Lung (tissue), 12 donors: ENCODE data around the gene SYNM. TPM values are rescaled to one million over a fixed set of nuclear protein-coding genes. Genes with fewer than 3 reads are reported as not detected.

ENCODE experiments used
- ATAC-seq: fragments of 200-7000 bp; cut with Tn5 transposase; one replicate; pipeline ENCODE4 v1.9.1; 2020; ENCODE audit warnings: moderate number of reproducible peaks; ENCODE audit not compliant: insufficient read depth, low FRiP score
- DNase-seq, 3 donors: peaks; one replicate each; pipeline ENCODE4 v3.0.0-alpha.2; 2013 to 2017
- H3K27ac ChIP-seq, 2 donors: one replicate each; pipeline ENCODE4 v1.5.1; 2013; ENCODE audit warnings: mild to moderate bottlenecking in 2 of 2, moderate library complexity in 2 of 2, control low read depth in 1 of 2, inconsistent platforms in 1 of 2, low read depth in 1 of 2, low read length in 1 of 2
- H3K27me3 ChIP-seq, 3 donors: one replicate each; pipeline ENCODE4 v1.5.1; 2013; ENCODE audit warnings: low read length in 2 of 3; ENCODE audit not compliant: control insufficient read depth in 3 of 3, insufficient read depth in 3 of 3
- H3K36me3 ChIP-seq, 4 donors: one replicate each; pipeline ENCODE4 v1.5.1; 2013; ENCODE audit warnings: low read length in 4 of 4, mild to moderate bottlenecking in 1 of 4, moderate library complexity in 1 of 4; ENCODE audit not compliant: control insufficient read depth in 4 of 4, insufficient read depth in 4 of 4
- H3K4me1 ChIP-seq, 5 donors: one replicate each; pipeline ENCODE4 v1.5.1; 2013; ENCODE audit warnings: low read length in 5 of 5, mild to moderate bottlenecking in 2 of 5, moderate library complexity in 1 of 5; ENCODE audit not compliant: control insufficient read depth in 5 of 5, insufficient read depth in 5 of 5
- H3K4me3 ChIP-seq: one replicate; pipeline ENCODE4 v1.5.1; 2013; ENCODE audit warnings: mild to moderate bottlenecking, control low read depth, moderate library complexity
- H3K9ac ChIP-seq, 2 donors: one replicate each; pipeline ENCODE4 v1.5.1; 2013; ENCODE audit warnings: low read length in 2 of 2, control low read depth in 1 of 2; ENCODE audit not compliant: insufficient read depth in 1 of 2
- H3K9me3 ChIP-seq, 4 donors: one replicate each; pipeline ENCODE4 v1.5.1; 2013; ENCODE audit warnings: low read length in 3 of 4, mild to moderate bottlenecking in 1 of 4, moderate library complexity in 1 of 4; ENCODE audit not compliant: control insufficient read depth in 4 of 4, insufficient read depth in 3 of 4
- WGBS, 2 donors: extraction: QIAGEN DNeasy Blood & Tissue Kit; methylation state at CpG; one replicate each; pipeline ENCODE4 v1.1.7; 2013; 5-methylcytosine and 5-hydroxymethylcytosine counted together
- polyA plus RNA-seq, 2 donors: library from polyadenylated mRNA; stranded (reverse); fragments of 200-250 nt; gene quantifications; one replicate each; pipeline ENCODE4 v1.2.1, GENCODE V29; 2013
- total RNA-seq, 2 donors: library from RNA; depleted of rRNA in 1 of 2; stranded (reverse); fragments of >200 nt in 1 of 2; gene quantifications; one replicate each; pipeline ENCODE4 v1.2.1, GENCODE V29; 2014 to 2021
- TF ChIP-seq, protein P1 (sequence below): IDR thresholded peaks from 2 replicates; pipeline ENCODE4 v1.5.1; 2012; ENCODE audit warnings: mild to moderate bottlenecking; ENCODE audit errors: control extremely low read depth, extremely low read depth
- donor health status: control.
- donor health status: control.
- donor health status: Bipolar disorder and iron deficiency.
- donor health status: healthy.
- donor health status: DM: yes; HTN: yes; CAD: no.

The SYNM gene
- total and polyA plus RNA-seq, 4 donors = 5.3 to 21.3 (median 10.9) TPM

DNA sequence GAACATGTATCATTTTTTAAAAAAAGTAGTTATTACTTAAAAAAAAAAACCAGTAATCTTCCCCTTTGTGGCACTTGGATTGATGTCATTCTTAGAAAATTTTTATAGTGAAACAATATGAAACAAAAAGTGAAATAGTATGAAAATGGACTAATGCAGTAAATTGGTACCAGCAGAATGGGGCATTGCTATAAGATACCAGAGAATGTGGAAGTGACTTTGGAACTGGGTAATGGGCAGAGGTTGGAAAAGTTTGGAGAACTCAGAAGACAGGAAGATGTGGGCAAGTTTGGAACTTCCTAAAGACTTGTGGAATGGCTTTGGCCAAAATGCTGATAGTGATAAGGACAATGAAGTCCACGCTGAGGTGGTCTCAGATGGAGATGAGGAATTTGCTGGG is 77.9 kb downstream of the SYNM start:
- Histone ChIP-seq H3K9ac (no peak overlapping the region), H3K4me1 (peaks cover 3 to 32% (median 7%) of the 10 kb centered on the region in 5 donors), H3K4me3 (no peak overlapping the region), H3K36me3 (peaks cover 0 to 8% (median 4%) of the 10 kb centered on the region in 4 donors), H3K27ac (no peak overlapping the region), H3K9me3 (no peaks in the 10 kb centered on the region), H3K27me3 (no peaks in the 10 kb centered on the region)
- DNase-seq (no peak), ATAC-seq (no peak)
- TF ChIP-seq, protein P1, sequence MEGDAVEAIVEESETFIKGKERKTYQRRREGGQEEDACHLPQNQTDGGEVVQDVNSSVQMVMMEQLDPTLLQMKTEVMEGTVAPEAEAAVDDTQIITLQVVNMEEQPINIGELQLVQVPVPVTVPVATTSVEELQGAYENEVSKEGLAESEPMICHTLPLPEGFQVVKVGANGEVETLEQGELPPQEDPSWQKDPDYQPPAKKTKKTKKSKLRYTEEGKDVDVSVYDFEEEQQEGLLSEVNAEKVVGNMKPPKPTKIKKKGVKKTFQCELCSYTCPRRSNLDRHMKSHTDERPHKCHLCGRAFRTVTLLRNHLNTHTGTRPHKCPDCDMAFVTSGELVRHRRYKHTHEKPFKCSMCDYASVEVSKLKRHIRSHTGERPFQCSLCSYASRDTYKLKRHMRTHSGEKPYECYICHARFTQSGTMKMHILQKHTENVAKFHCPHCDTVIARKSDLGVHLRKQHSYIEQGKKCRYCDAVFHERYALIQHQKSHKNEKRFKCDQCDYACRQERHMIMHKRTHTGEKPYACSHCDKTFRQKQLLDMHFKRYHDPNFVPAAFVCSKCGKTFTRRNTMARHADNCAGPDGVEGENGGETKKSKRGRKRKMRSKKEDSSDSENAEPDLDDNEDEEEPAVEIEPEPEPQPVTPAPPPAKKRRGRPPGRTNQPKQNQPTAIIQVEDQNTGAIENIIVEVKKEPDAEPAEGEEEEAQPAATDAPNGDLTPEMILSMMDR = no peak
- WGBS, 2 donors = 94 to 100% methylated on average over 1 of the region's 1 CpG

Other genes starting within 250 kb of the SYNM start
- under 1 TPM in 1 of 2 donors, not detected in 1; 0.21 TPM for gene PGPEP1L, start 97.3 kb upstream of the SYNM start, total RNA-seq
- not detected for gene PGPEP1L, start 97.3 kb upstream of the SYNM start, polyA plus RNA-seq
- gene TTC23, start 144.5 kb downstream of the SYNM start, total RNA-seq = 10 to 100 TPM; 14.6 to 48.5 TPM
- gene TTC23, start 144.5 kb downstream of the SYNM start, polyA plus RNA-seq = 1 to 10 TPM; 6.2 to 6.6 TPM
- 10 to 100 TPM; 16.3 to 66.1 TPM for gene LRRC28, start 146.4 kb downstream of the SYNM start, total RNA-seq
- 1 to 10 TPM; 7.7 to 9.8 TPM for gene LRRC28, start 146.4 kb downstream of the SYNM start, polyA plus RNA-seq